Vagina (tissue), 2 donors: ENCODE measurements around the gene FCHSD2.

ENCODE experiments used
- CTCF ChIP-seq, 3 experiments: fragments of 450-650 bp in 2 of 3; fragments of 200-600 bp in 1 of 3; sonication (generic) in 1 of 3; IDR thresholded peaks; one replicate each; pipeline ENCODE4 v1.5.1; 2017 to 2019; ENCODE audit warnings: antibody characterized with exemption in 3 of 3, mild to moderate bottlenecking in 2 of 3, moderate library complexity in 2 of 3
- POLR2A ChIP-seq, 2 donors: fragments of 450-650 bp; IDR thresholded peaks; one replicate each; pipeline ENCODE4 v1.6.1; 2017; ENCODE audit warnings: antibody characterized with exemption in 2 of 2, mild to moderate bottlenecking in 2 of 2, moderate library complexity in 2 of 2

- TF ChIP-seq CTCF (IDR thresholded peaks at IDR 0.05) (no peak), POLR2A (IDR thresholded peaks at IDR 0.05) (no peak)
Observed at GRCh38 chr11:73139476-73140198, 2.5 kb downstream of the FCHSD2 start.
